ENCODE results near the gene MAFG. TPM values are rescaled to one million over a fixed set of nuclear protein-coding genes. Genes with fewer than 3 reads are reported as not detected.

MAFG gene
- total RNA-seq, 1 experiment from 2014 or later = 31.4 TPM

DNA sequence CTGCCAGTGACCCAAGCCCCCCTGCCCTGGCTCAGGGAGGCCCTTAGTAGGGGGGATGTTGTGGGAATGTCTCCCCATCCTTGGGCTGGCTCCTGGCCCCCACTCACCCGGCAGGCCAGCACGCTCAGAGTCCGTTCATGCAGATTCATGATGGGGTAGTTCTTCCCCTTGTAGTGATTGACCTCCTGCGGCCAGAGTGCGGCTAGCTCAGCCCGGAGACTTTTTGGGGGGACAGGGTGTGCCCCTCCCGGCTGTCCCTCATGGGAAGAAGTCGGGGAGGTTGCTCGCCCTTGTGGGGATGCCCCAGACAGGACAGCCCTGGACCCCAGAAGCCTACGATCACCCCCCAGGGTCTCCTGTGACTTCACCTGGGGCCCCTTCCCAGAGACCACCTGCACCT lies 21.5 kb downstream of the MAFG start:
- Histone ChIP-seq H3K23ac (ENCODE audit: insufficient read length, low read depth, low read length) (no peak overlapping the region), H3K4ac (ENCODE audit: low read depth, low read length) (no peak overlapping the region), H2BK15ac (ENCODE audit: low read depth, low read length) (no peak overlapping the region), H4K91ac (ENCODE audit: insufficient read length, low read depth, low read length) (no peak overlapping the region), H3K27me3 (ENCODE audit: insufficient read depth, low read length) (no peaks in the 10 kb centered on the region; the same call in 1 of the 2 replicates), H2BK5ac (ENCODE audit: insufficient read length, low read length) (no peak overlapping the region), H3K9ac (ENCODE audit: extremely low read depth, insufficient read length, low read length) (no peak overlapping the region), H3K56ac (ENCODE audit: insufficient read length, low read depth, low read length) (no peak overlapping the region), H3K23me2 (ENCODE audit: insufficient read length, low read depth, low read length, poor library complexity, severe bottlenecking) (peaks cover 17% of the 10 kb centered on the region), H3K79me1 (ENCODE audit: insufficient read depth, low read depth, low read length, poor library complexity, severe bottlenecking) (no peaks in the 10 kb centered on the region), H2BK12ac (ENCODE audit: insufficient read length, low read depth, low read length) (no peak overlapping the region), H2BK120ac (ENCODE audit: low read depth, low read length, poor library complexity, severe bottlenecking) (no peak overlapping the region), H2BK20ac (ENCODE audit: low read depth, low read length, poor library complexity, severe bottlenecking) (no peak overlapping the region), H3K4me1 (ENCODE audit: insufficient read depth, low read length) (no peaks in the 10 kb centered on the region), H3K27ac (ENCODE audit: insufficient read length, low read depth, low read length) (no peak overlapping the region), H3K9me3 (ENCODE audit: control insufficient read depth, low read depth, low read length) (no peaks in the 10 kb centered on the region), H3K79me2 (ENCODE audit: insufficient read depth, low read length) (no peaks in the 10 kb centered on the region), H4K5ac (ENCODE audit: insufficient read length, low read depth, low read length) (no peak overlapping the region), H2AK5ac (ENCODE audit: insufficient read length, low read length) (no peak overlapping the region), H3K4me2 (ENCODE audit: insufficient read depth, insufficient read length, low read length) (no peak overlapping the region), H4K20me1 (ENCODE audit: control insufficient read depth, insufficient read depth, insufficient read length) (no peaks in the 10 kb centered on the region), H2AFZ (ENCODE audit: low read length) (no peak overlapping the region), H3K14ac (ENCODE audit: insufficient read depth, low read length) (no peak overlapping the region), H3K18ac (ENCODE audit: insufficient read length, low read depth, low read length) (no peak overlapping the region), H4K8ac (replicated peaks; ENCODE audit: insufficient read length, low read depth, low read length) (no peak overlapping the region), H3T11ph (ENCODE audit: low read length) (no peak overlapping the region)
- no CpG with 5 or more reads among the region's 10 CpGs for WGBS (ENCODE audit: extremely low coverage, insufficient read length, low lambda C conversion rate)
- Mint-ChIP-seq H3K4me1 (peaks cover 0 to 5% of the 10 kb centered on the region in 2 experiments; a peak in 3 of 4 replicates), H3K36me3 (ENCODE audit: insufficient read depth in 1 of 3, low read depth in 3 of 3) (peaks cover 0 to 12% (median 4%) of the 10 kb centered on the region in 3 experiments; a peak in 4 of 7 replicates), H3K9me3 (no peaks in the 10 kb centered on the region), H3K27me3 (ENCODE audit: low read depth) (peaks cover 7% of the 10 kb centered on the region), H3K4me3 (no peak overlapping the region), H3K27ac (no peak overlapping the region)
- TF ChIP-seq CTCF (conservative IDR thresholded peaks at IDR 0.05) = no peak
- DNase-seq = no peak

All from H9 (cell line).